ACC112 (cell line): Measurements from ENCODE around the gene MCIDAS.

Experiments
- H2AFZ ChIP-seq: fragments of 200-600 bp; sonication (generic); one replicate; pipeline ENCODE4 v1.6.0; 2017; ENCODE audit warnings: antibody characterized with exemption, low read length; ENCODE audit not compliant: unreplicated experiment
- H3K27ac ChIP-seq: fragments of 200-600 bp; sonication (generic); 2 replicates; pipeline ENCODE4 v1.5.1; 2014; ENCODE audit warnings: low read depth, mild to moderate bottlenecking, antibody characterized with exemption, low read length, moderate library complexity
- H3K27me3 ChIP-seq: fragments of 200-600 bp; sonication (generic); 2 replicates; pipeline ENCODE4 v1.6.1; 2014; ENCODE audit warnings: mild to moderate bottlenecking, antibody characterized with exemption, low read length, moderate library complexity, mixed read lengths; ENCODE audit not compliant: insufficient read depth
- H3K36me3 ChIP-seq: fragments of 200-600 bp; sonication (generic); 2 replicates; pipeline ENCODE4 v1.6.1; 2016; ENCODE audit warnings: mild to moderate bottlenecking, antibody characterized with exemption, low read length, moderate library complexity, mixed read lengths; ENCODE audit not compliant: insufficient read depth
- H3K4me1 ChIP-seq: fragments of 200-600 bp; sonication (generic); one replicate; pipeline ENCODE4 v1.6.1; 2016; ENCODE audit warnings: low read length, mixed read lengths; ENCODE audit not compliant: insufficient read depth, unreplicated experiment, control insufficient read depth
- H3K4me3 ChIP-seq: fragments of 200-600 bp; sonication (generic); 2 replicates; pipeline ENCODE4 v1.5.1; 2014; ENCODE audit warnings: mild to moderate bottlenecking, low read depth, low read length
- H3K79me2 ChIP-seq: fragments of 200-600 bp; sonication (generic); one replicate; pipeline ENCODE4 v1.6.0; 2016; ENCODE audit warnings: low read length; ENCODE audit not compliant: control insufficient read depth, unreplicated experiment, insufficient read depth

Gene MCIDAS

DNA sequence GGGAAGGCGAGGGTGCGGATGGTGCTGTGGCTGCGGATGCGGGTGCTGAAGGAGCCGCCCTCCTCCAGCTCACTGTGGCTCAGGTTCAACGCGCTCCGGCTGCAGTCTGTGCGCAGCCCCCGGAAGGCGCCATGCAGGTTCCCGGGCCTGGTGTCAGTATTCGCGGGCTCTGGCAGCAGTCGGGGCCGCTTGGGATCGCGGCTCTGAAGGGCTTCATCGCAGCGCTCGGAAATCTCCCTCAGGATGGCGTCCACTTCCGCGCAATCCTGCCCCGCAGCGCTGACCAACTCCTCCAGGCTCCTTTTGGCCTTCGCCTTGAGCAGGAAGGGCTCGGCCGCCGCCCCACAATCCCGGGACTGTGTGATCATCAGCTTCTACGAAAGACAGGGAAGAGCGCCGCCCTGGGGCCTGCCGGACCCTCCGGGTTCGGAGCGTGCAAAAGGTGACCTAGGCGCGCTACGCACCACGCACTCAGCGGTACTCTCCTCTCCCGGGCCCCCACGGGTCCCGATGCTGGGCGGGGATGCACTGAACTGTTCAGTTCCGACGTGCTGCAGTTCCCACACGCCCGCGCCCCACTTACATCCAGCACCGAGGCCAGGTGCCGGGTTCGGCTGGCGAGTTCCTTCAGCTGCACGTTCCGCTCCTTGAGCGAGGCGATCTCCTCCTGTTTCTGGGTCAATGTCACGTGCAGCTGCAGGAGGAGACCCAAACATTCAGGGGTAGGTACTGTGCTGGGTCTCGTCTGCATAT is 6.5 kb downstream of the MCIDAS start:
- no peak overlapping the region for H3K27ac ChIP-seq
- H3K4me3 ChIP-seq, result peak overlapping the region; percentile 68
- H3K27me3 ChIP-seq, result peaks cover 61% of the 10 kb centered on the region
- H3K36me3 ChIP-seq, result no peaks in the 10 kb centered on the region
- peak overlapping the region; percentile 62 for H2AFZ ChIP-seq
- no peaks in the 10 kb centered on the region for H3K4me1 ChIP-seq
- no peaks in the 10 kb centered on the region for H3K79me2 ChIP-seq

DNA sequence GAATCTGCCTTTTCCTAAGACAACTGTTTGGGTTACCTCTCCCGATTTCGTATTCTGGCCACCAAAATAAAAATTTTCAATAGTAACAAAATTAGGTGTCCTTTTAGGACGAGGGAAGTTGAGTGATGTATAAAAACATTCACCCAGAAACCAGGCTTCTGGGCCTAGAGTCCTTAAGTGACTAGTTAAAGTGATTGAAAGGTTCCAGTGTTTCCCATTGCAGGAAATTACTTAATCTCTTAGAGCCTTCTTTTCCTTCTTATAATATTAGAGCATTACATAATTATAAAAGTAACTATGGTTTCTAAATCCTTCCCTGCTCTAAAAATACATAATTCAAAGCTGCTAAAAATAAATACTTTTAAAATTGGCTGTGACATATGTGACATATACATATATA is 7.3 kb downstream of the MCIDAS start:
- Histone ChIP-seq H3K4me1 (no peaks in the 10 kb centered on the region), H2AFZ (no peak overlapping the region), H3K4me3 (no peak overlapping the region), H3K27ac (no peak overlapping the region), H3K79me2 (no peaks in the 10 kb centered on the region), H3K27me3 (peaks cover 52% of the 10 kb centered on the region), H3K36me3 (no peaks in the 10 kb centered on the region)

DNA sequence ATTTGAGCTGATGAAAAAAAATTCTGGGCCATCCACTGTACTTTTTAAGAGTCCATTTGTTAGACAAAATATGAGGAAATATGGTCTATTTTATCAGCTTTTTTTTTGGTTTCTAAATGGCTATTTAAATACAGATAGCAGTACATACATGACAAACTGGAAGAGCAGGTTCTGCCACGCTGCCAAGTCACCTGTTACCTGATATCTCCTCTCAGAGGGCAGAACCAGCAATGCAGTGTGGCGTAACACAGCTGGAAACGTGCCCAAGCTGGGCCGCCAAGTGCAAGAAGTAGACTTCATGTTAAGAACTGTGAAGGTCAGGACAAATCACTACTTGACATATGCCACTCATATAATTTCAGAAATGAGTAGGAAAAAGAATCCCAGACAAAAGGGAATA is 8.1 kb downstream of the MCIDAS start:
- no peak overlapping the region for H3K27ac ChIP-seq
- no peaks in the 10 kb centered on the region for H3K79me2 ChIP-seq
- H3K4me3 ChIP-seq, result no peak overlapping the region
- H3K4me1 ChIP-seq, result no peaks in the 10 kb centered on the region
- H3K36me3 ChIP-seq, result no peaks in the 10 kb centered on the region
- H2AFZ ChIP-seq, result no peak overlapping the region
- H3K27me3 ChIP-seq, result peaks cover 48% of the 10 kb centered on the region

DNA sequence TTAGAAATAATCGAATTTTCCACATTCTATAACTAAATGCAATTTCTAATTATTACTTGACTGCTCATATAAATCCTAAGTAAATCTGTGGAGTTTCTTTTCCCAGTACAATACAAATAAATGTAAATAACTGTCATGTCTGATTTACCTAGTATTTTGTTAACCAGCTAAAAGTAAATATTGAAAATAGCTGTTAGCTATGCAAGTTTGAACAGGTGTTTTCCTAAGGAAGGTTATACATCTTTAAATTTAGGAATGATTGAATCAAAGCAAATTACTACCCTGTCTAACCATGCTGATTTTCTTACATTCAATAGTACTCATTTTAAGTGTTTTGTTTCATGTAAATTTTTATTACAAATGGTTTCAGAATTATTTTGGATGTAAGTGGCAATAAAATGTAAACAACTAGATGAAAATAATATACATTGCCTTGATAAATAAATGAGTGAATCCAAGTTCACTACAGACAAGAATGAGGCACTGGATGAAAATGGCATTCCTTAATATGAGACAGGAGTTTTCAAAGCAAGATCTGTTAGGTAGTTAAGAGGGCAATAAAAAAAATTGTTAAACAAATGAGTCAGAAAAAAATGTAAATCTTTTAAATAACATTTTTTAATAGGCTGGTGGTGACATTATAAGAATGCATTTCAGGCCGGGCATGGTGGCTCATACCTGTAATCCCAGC is 15.8 kb downstream of the MCIDAS start:
- Histone ChIP-seq H3K27me3 (peaks cover 9% of the 10 kb centered on the region; the same call in 1 of the 2 replicates), H3K4me3 (no peak overlapping the region), H3K79me2 (no peaks in the 10 kb centered on the region), H3K27ac (no peak overlapping the region), H2AFZ (no peak overlapping the region), H3K36me3 (no peaks in the 10 kb centered on the region), H3K4me1 (no peaks in the 10 kb centered on the region)

DNA sequence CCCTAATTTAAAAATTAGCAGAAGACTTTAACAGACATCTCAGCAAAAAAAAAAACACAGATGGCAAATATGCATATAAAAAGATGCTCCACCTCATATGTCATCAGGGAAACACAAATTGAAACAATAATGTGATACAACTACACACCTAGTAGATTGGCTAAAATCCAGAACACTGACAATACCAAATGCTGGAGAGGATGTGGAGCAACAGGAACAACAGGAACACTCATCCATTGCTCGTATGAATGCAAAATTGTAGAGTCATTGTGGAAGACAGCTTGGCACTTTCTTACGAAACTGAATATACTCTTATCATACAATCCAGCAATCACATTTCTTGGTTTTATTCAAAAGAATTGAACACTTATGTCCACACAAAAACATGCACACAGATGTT is 22.1 kb downstream of the MCIDAS start:
- no peak overlapping the region for H3K4me3 ChIP-seq
- no peaks in the 10 kb centered on the region for H3K4me1 ChIP-seq
- no peaks in the 10 kb centered on the region for H3K79me2 ChIP-seq
- no peak overlapping the region for H2AFZ ChIP-seq
- no peaks in the 10 kb centered on the region for H3K36me3 ChIP-seq
- no peak overlapping the region for H3K27ac ChIP-seq
- H3K27me3 ChIP-seq, result peaks cover 22% of the 10 kb centered on the region

DNA sequence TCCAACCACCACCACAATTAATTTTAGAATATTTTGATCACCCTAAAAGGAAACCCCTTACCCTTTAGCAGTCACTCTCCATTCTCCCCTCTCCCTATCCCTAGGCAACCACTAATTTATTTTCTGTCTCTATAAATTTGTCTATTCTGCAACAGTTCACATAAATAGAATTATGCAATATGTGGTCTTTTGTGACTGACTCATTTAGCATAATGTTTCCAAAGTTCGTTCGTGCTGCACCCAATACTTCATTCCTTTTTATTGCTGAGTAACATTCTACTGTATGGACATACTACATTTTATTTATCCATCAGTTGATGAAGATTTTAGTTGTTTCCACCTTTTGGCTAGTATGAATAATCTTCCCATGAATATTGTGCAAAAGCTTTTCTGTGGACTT is 36.0 kb downstream of the MCIDAS start:
- H3K36me3 ChIP-seq, result no peaks in the 10 kb centered on the region
- no peak overlapping the region for H3K4me3 ChIP-seq
- no peaks in the 10 kb centered on the region for H3K79me2 ChIP-seq
- no peaks in the 10 kb centered on the region for H3K4me1 ChIP-seq
- no peak overlapping the region for H3K27ac ChIP-seq
- no peak overlapping the region for H2AFZ ChIP-seq
- H3K27me3 ChIP-seq, result peaks cover 37% of the 10 kb centered on the region

DNA sequence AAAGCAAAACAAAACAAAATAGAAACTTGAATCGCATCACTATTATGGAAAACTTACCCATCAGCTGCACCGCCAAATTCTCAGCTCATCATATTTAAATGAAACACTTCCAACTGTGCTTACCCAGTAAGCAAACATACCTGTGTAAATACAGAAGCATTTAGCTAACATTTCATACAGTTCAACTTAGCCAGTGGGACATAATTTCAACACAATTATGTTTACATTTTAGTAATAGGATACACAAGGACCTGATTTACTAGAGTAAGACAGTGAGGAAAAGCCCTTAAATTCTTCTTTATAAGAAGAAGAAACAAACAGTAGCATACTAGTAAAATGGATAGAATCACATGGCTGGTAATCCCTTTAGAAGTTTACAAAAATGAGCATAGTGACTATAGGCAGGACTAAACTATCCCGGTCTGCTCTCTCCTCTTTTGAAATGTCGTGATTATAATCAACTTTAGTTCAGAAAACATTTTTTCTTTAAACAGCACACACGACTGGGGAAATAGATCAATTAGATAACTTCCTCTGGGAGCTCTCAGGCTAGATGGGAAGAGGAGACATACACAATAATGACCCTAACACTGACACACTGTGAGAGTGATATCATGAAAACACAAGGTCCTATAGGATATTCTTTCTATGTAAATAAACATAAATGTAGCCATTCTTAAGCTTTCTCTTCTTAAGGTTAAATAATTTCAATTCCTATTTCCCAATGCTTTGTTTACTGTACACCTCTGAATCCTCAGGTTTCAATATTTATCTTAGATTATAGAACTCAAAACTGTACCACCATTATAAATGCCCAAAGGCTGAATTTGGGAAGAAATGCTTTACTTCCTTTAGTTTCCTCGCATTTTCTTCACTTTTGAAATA is 38.2 kb downstream of the MCIDAS start:
- no peaks in the 10 kb centered on the region for H3K79me2 ChIP-seq
- no peaks in the 10 kb centered on the region for H3K36me3 ChIP-seq
- H3K27me3 ChIP-seq, result peaks cover 43% of the 10 kb centered on the region
- no peak overlapping the region for H2AFZ ChIP-seq
- H3K27ac ChIP-seq, result no peak overlapping the region
- H3K4me3 ChIP-seq, result no peak overlapping the region
- H3K4me1 ChIP-seq, result no peaks in the 10 kb centered on the region

DNA sequence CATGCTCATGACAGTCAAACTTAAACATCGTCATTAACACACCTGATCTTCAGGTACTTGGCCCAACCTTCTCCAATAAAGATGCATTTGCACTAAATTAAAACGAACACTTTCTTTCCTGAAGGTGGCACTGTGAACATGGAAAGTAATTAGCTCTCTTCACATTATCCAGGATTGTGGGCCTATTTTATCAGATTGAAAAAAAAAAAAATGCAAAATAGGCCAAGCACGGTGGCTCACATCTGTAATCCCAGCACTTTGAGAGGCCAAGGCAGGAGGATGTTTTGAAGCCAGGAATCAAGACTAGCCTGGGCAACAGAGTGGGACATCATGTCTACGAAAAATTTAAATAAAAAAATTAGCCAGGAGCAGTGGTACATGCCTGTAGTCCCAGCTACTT is 39.7 kb downstream of the MCIDAS start:
- no peaks in the 10 kb centered on the region for H3K36me3 ChIP-seq
- no peaks in the 10 kb centered on the region for H3K4me1 ChIP-seq
- H3K27me3 ChIP-seq, result peaks cover 44% of the 10 kb centered on the region
- H3K79me2 ChIP-seq, result no peaks in the 10 kb centered on the region
- H3K27ac ChIP-seq, result no peak overlapping the region
- no peak overlapping the region for H3K4me3 ChIP-seq
- H2AFZ ChIP-seq, result no peak overlapping the region

DNA sequence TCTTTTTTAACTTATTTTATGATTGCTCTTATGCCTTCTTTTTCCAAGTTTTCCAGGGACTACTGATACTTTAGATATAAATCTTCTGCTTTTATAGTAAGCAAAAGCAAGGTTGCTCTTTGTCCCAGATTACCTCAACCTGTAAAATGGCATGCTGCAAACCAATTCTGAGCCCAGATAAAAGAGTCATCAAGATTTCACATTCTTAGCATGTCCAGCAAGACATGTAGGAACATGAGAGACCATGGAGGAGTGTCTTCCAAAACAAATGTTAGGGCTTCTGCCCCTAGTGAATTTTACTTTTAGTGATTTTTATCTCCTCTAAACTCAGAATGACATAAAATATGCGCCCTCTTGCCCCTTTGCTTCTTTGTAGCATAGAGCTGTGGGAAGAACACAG is 47.1 kb downstream of the MCIDAS start:
- no peak overlapping the region for H3K4me3 ChIP-seq
- peaks cover 87% of the 10 kb centered on the region for H3K27me3 ChIP-seq
- no peak overlapping the region for H3K27ac ChIP-seq
- H3K79me2 ChIP-seq, result no peaks in the 10 kb centered on the region
- no peaks in the 10 kb centered on the region for H3K4me1 ChIP-seq
- H2AFZ ChIP-seq, result no peak overlapping the region
- no peaks in the 10 kb centered on the region for H3K36me3 ChIP-seq

DNA sequence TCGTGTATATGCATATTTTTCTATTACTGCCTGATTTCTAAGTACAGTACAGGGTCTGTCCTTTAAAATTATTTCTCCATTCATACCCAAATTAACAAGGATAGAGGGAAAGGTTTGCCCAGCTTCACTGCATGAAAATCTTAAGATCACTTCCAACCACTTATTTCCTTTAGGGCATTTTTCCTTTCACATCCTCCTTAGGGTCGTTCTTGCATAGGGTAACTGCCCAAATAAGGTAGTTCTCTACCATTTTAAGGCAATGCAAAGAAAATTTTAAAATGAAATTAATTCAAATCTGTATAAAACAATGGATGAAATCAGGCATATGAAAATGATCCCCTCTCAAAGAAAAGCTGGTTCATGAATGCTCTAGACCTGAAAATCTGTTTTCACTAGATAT is 50.0 kb downstream of the MCIDAS start:
- Histone ChIP-seq H2AFZ (no peak overlapping the region), H3K4me3 (peak overlapping the region; percentile 65), H3K27ac (no peak overlapping the region), H3K79me2 (no peaks in the 10 kb centered on the region), H3K4me1 (peaks cover 8% of the 10 kb centered on the region), H3K36me3 (no peaks in the 10 kb centered on the region), H3K27me3 (peaks cover 85% of the 10 kb centered on the region)
